Measurements from ENCODE around the gene GLI1. TPM values are rescaled to one million over a fixed set of nuclear protein-coding genes. Genes with fewer than 3 reads are reported as not detected.
A peak's percentile ranks its signal among the peaks of the same experiment; 100 is the strongest.

The GLI1 gene
- polyA plus RNA-seq, 1 of the 3 experiments (the other 2 are of a cell fraction) = 0.90 TPM

GRCh38 chr12:57488402-57489156, 29.0 kb downstream of the GLI1 start:
- POLR2A ChIA-PET = interaction anchor here (0.6 to 2.1 kb wide), 8 partner anchors 9 to 1529 kb away, joined by 3 to 7 read pairs (median 4); partner anchors contain the start of genes DDIT3 and LRP1

DNA sequence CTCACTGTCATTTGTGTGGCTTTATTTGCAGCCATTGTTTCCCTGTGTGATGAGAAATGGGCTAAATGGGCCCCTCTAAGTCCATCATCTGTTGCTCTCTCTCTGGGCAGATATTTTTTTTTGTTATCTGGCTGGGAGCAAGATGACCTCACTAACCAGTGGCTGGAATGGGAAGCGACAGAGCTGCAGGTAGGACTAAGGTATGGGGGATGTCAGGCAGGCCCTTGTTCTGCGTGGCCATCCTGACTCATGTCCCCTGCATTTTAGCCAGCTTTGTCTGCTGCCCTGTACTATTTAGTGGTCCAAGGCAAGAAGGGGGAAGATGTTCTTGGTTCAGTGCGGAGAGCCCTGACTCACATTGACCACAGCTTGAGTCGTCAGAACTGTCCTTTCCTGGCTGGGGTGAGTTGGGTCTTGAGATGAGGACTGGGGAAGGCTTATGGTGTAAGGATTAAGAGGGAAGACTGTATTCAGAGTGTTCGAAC, 29.6 kb downstream of the GLI1 start:
- H2AFZ ChIP-seq (ENCODE audit: low read depth) = no peak overlapping the region
- CTCF ChIA-PET = interaction anchor here (1.6 to 6.1 kb wide), 3 partner anchors 15 to 30 kb away, joined by 5 to 28 read pairs (median 7); partner anchors contain the start of gene GLI1
- H3K9me2 ChIP-seq = no peaks in the 10 kb centered on the region
- H3K79me2 ChIP-seq (ENCODE audit: insufficient read depth) = peaks cover 40% of the 10 kb centered on the region
- no peaks in the 10 kb centered on the region for H3K9me3 ChIP-seq
- H3K9ac ChIP-seq = peak overlapping the region; percentile 94
- H3K27ac ChIP-seq (ENCODE audit: low read depth in 2 of 2, low read length in 1 of 2) = no peak overlapping the region; a peak in 1 of 4 replicates
- H3F3A ChIP-seq (replicated peaks; ENCODE audit: insufficient read depth) = peaks cover 7% of the 10 kb centered on the region
- POLR2A ChIA-PET = interaction anchor here (0.6 to 2.1 kb wide), 4 partner anchors 8 to 31 kb away, joined by 3 to 7 read pairs (median 5); partner anchors contain the start of gene DDIT3
- H3K4me3 ChIP-seq (ENCODE audit: low read depth in 2 of 2, low read length in 1 of 2) = peak overlapping the region; percentile 77 to 100
- H3K4me2 ChIP-seq = peak overlapping the region; percentile 90
- no peak for TF ChIP-seq JUND (IDR thresholded peaks at IDR 0.05)
- no peak for TF ChIP-seq POLR2AphosphoS5 (IDR thresholded peaks at IDR 0.05; ENCODE audit: low read depth, low read length)
- no peak for TF ChIP-seq TCF12 (IDR thresholded peaks at IDR 0.05)
- TF ChIP-seq, protein P1, sequence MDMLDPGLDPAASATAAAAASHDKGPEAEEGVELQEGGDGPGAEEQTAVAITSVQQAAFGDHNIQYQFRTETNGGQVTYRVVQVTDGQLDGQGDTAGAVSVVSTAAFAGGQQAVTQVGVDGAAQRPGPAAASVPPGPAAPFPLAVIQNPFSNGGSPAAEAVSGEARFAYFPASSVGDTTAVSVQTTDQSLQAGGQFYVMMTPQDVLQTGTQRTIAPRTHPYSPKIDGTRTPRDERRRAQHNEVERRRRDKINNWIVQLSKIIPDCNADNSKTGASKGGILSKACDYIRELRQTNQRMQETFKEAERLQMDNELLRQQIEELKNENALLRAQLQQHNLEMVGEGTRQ (IDR thresholded peaks at IDR 0.05; ENCODE audit: borderline replicate concordance, low read depth, low read length) = no peak
- no peak for TF ChIP-seq FOXJ3 (CRISPR knock-in tag; IDR thresholded peaks at IDR 0.05)
- TF ChIP-seq, protein P2, sequence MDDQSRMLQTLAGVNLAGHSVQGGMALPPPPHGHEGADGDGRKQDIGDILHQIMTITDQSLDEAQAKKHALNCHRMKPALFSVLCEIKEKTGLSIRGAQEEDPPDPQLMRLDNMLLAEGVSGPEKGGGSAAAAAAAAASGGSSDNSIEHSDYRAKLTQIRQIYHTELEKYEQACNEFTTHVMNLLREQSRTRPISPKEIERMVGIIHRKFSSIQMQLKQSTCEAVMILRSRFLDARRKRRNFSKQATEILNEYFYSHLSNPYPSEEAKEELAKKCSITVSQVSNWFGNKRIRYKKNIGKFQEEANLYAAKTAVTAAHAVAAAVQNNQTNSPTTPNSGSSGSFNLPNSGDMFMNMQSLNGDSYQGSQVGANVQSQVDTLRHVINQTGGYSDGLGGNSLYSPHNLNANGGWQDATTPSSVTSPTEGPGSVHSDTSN (IDR thresholded peaks at IDR 0.05) = no peak
- no peak for TF ChIP-seq NFIC (IDR thresholded peaks at IDR 0.05; ENCODE audit: borderline replicate concordance)
- TF ChIP-seq, protein P3, sequence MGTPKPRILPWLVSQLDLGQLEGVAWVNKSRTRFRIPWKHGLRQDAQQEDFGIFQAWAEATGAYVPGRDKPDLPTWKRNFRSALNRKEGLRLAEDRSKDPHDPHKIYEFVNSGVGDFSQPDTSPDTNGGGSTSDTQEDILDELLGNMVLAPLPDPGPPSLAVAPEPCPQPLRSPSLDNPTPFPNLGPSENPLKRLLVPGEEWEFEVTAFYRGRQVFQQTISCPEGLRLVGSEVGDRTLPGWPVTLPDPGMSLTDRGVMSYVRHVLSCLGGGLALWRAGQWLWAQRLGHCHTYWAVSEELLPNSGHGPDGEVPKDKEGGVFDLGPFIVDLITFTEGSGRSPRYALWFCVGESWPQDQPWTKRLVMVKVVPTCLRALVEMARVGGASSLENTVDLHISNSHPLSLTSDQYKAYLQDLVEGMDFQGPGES (IDR thresholded peaks at IDR 0.05; ENCODE audit: low read depth, low read length) = no peak
- no peak for TF ChIP-seq EP300 (IDR thresholded peaks at IDR 0.05; ENCODE audit: borderline replicate concordance in 1 of 2, low read depth in 1 of 2, low read length in 1 of 2)
- no peak for TF ChIP-seq RCOR1 (IDR thresholded peaks at IDR 0.05; ENCODE audit: low read length)
- TF ChIP-seq SMC3 (IDR thresholded peaks at IDR 0.05; ENCODE audit: low read depth, low read length) = no peak
- no peak for TF ChIP-seq YY1 (IDR thresholded peaks at IDR 0.05; ENCODE audit: low read depth)
- TF ChIP-seq TAF1 (IDR thresholded peaks at IDR 0.05; ENCODE audit: borderline replicate concordance, low read depth, low read length) = no peak
- TF ChIP-seq MAX (IDR thresholded peaks at IDR 0.05; ENCODE audit: low read depth) = no peak
- TF ChIP-seq FOSL2 (IDR thresholded peaks at IDR 0.05; ENCODE audit: borderline replicate concordance, low read depth) = no peak
- no peak for TF ChIP-seq ELF1 (IDR thresholded peaks at IDR 0.05)
- no peak for TF ChIP-seq CHD2 (IDR thresholded peaks at IDR 0.05; ENCODE audit: low read length, partially characterized antibody)
- no peak for TF ChIP-seq RFX5 (IDR thresholded peaks at IDR 0.05; ENCODE audit: low read length)
- no peak for TF ChIP-seq SIN3A (IDR thresholded peaks at IDR 0.05; ENCODE audit: borderline replicate concordance, low read depth, low read length)
- 0 out of 2 replicates have a peak, but pooled peaks cover 4% of the 10 kb centered on the region for H4K20me1 ChIP-seq (ENCODE audit: insufficient read depth)
- H3K27me3 ChIP-seq (ENCODE audit: insufficient read depth) = no peaks in the 10 kb centered on the region
- WGBS (ENCODE audit: low lambda C conversion rate) = 64% methylated on average over 5 of the region's 5 CpGs
- no peak for DNase-seq
- H3K36me3 ChIP-seq (replicated peaks in 1 of 2; ENCODE audit: control insufficient read depth in 1 of 2, insufficient read depth in 2 of 2, low read length in 1 of 2) = peaks cover 33 to 49% of the 10 kb centered on the region in 2 experiments
- peaks cover 6 to 9% of the 10 kb centered on the region in 2 experiments; a peak in 3 of 4 replicates for H3K4me1 ChIP-seq (ENCODE audit: control insufficient read depth in 1 of 2, insufficient read depth in 2 of 2, low read depth in 1 of 2, low read length in 1 of 2)

More at GRCh38 chr12:57488402-57489156, 29.0 kb downstream of the GLI1 start:
- peaks cover 33 to 45% of the 10 kb centered on the region in 2 experiments for H3K36me3 ChIP-seq (replicated peaks in 1 of 2; ENCODE audit: control insufficient read depth in 1 of 2, insufficient read depth in 2 of 2, low read length in 1 of 2)
- peak overlapping the region; percentile 73 to 74 for H3K27ac ChIP-seq (ENCODE audit: low read depth in 2 of 2, low read length in 1 of 2)
- 6% methylated on average over 11 of the region's 11 CpGs for WGBS (ENCODE audit: low lambda C conversion rate)
- no peaks in the 10 kb centered on the region for H3K9me2 ChIP-seq
- H4K20me1 ChIP-seq (ENCODE audit: insufficient read depth) = 0 out of 2 replicates have a peak, but pooled peaks cover 4% of the 10 kb centered on the region
- H3K4me1 ChIP-seq (ENCODE audit: control insufficient read depth in 1 of 2, insufficient read depth in 2 of 2, low read depth in 1 of 2, low read length in 1 of 2) = peaks cover 6 to 9% of the 10 kb centered on the region in 2 experiments; a peak in 3 of 4 replicates
- DNase-seq = peak; percentile 58
- CTCF ChIA-PET = interaction anchor here (1.6 to 6.1 kb wide), 3 partner anchors 14 to 30 kb away, joined by 5 to 28 read pairs (median 7); partner anchors contain the start of gene GLI1
- peak overlapping the region; percentile 77 to 100 for H3K4me3 ChIP-seq (ENCODE audit: low read depth in 2 of 2, low read length in 1 of 2)
- peaks cover 10% of the 10 kb centered on the region for H3F3A ChIP-seq (replicated peaks; ENCODE audit: insufficient read depth)
- TF ChIP-seq, protein P2 (IDR thresholded peaks at IDR 0.05) = no peak
- TF ChIP-seq FOXJ3 (CRISPR knock-in tag; IDR thresholded peaks at IDR 0.05) = peak; percentile 29; the same call in 1 of the 2 replicates
- peak overlapping the region; percentile 49; the same call in 1 of the 2 replicates for H2AFZ ChIP-seq (ENCODE audit: low read depth)
- H3K79me2 ChIP-seq (ENCODE audit: insufficient read depth) = peaks cover 40% of the 10 kb centered on the region
- H3K4me2 ChIP-seq = peak overlapping the region; percentile 90
- no peaks in the 10 kb centered on the region for H3K27me3 ChIP-seq (ENCODE audit: insufficient read depth)
- H3K9ac ChIP-seq = peak overlapping the region; percentile 94
- no peaks in the 10 kb centered on the region for H3K9me3 ChIP-seq

Data from SK-N-SH (cell line).